H1 (cell line): Measurements from ENCODE around the gene LRRC10. TPM values are rescaled to one million over a fixed set of nuclear protein-coding genes. Genes with fewer than 3 reads are reported as not detected.
A peak's percentile ranks its signal among the peaks of the same experiment; 100 is the strongest.

Experiments
- microRNA-seq, 2 experiments: library from miRNA; unstranded; fragments of <30 nt; microRNA quantifications; one replicate each; pipeline versions ENCODE4 to v1.2.0, GENCODE V29; 2016 to 2020; ENCODE audit warnings: borderline microRNAs expressed in 2 of 2, borderline number of aligned reads in 2 of 2, borderline replicate concordance in 1 of 2
- polyA plus RNA-seq, 7 experiments: library from polyadenylated mRNA; depleted of rRNA in 3 of 7; stranded (reverse) in 5 of 7; unstranded in 2 of 7; fragments of >200 nt in 5 of 7; fragments of 200-250 nt in 2 of 7; gene quantifications; 1 replicate in 5 of 7; 2 replicates in 1 of 7; 4 replicates in 1 of 7; pipeline versions ENCODE4 v1.2.1 to v1.2.3, GENCODE V29; 2011 to 2013; ENCODE audit warnings: missing spikeins in 2 of 7, mixed read lengths in 2 of 7
- small RNA-seq: library from polyadenylated mRNA; stranded (forward); fragments of <200 nt; extraction: miRNeasy Mini kit (QIAGEN cat#:217004); gene quantifications from one replicate; pipeline ENCODE3, GENCODE V24; 2013; ENCODE audit not compliant: insufficient read depth
- total RNA-seq: library from RNA; stranded (reverse); fragmentation: NEBNext Ultra II Directional; extraction: Animal tissue kit (Norgen Biotek cat#: 25700); gene quantifications from 2 replicates; pipeline ENCODE4 v1.2.1, GENCODE V29; 2021

LRRC10 gene
- total and polyA plus RNA-seq, 2 of the 8 experiments (the other 6 are each of a cell fraction or from before 2014, with no cell fraction given): not detected

Small RNAs within 50 kb of the gene (microRNA-seq; reads per million reads assigned to microRNA genes)
- gene MIR3913-1 (0 reads per million in 2 experiments), gene MIR3913-2 (0 reads per million in 2 experiments)

Small RNAs within 50 kb of the gene (small RNA-seq; reads per million reads assigned to genes)
- gene MIR3913-1: 8.4 reads per million, percentile 78 among the genes with 10 or more reads in this experiment

Other genes with a start within 250 kb of the LRRC10 start
- gene FRS2, start 140.5 kb downstream of the LRRC10 start, total RNA-seq: 27.8 and 35.8 TPM in 2 replicates
- 5.4 and 10.3 TPM in 2 replicates for gene FRS2, start 140.5 kb downstream of the LRRC10 start, polyA plus RNA-seq (2011; rRNA removed)
- 409 and 419 TPM in 2 replicates for gene CCT2, start 25.4 kb downstream of the LRRC10 start, total RNA-seq
- gene CCT2, start 25.4 kb downstream of the LRRC10 start, polyA plus RNA-seq (2011; rRNA removed): 153 and 244 TPM in 2 replicates
- gene BEST3, start 88.4 kb upstream of the LRRC10 start, total RNA-seq: 0.17 TPM in 1 of 2 replicates, not detected in the other
- gene BEST3, start 88.4 kb upstream of the LRRC10 start, polyA plus RNA-seq (2011; rRNA removed): 0.02 TPM in 1 of 2 replicates, not detected in the other
- 30.2 and 34.6 TPM in 2 replicates for gene RAB3IP, start 128.0 kb upstream of the LRRC10 start, total RNA-seq
- 17.7 and 19.8 TPM in 2 replicates for gene RAB3IP, start 128.0 kb upstream of the LRRC10 start, polyA plus RNA-seq (2011; rRNA removed)
- 1.4 and 2.0 TPM in 2 replicates for gene MYRFL, start 214.3 kb upstream of the LRRC10 start, total RNA-seq
- gene MYRFL, start 214.3 kb upstream of the LRRC10 start, polyA plus RNA-seq (2011; rRNA removed): 0.72 and 1.1 TPM in 2 replicates